Measurements from ENCODE around the gene NMT2.
A peak's percentile ranks its signal among the peaks of the same experiment; 100 is the strongest.

DNA sequence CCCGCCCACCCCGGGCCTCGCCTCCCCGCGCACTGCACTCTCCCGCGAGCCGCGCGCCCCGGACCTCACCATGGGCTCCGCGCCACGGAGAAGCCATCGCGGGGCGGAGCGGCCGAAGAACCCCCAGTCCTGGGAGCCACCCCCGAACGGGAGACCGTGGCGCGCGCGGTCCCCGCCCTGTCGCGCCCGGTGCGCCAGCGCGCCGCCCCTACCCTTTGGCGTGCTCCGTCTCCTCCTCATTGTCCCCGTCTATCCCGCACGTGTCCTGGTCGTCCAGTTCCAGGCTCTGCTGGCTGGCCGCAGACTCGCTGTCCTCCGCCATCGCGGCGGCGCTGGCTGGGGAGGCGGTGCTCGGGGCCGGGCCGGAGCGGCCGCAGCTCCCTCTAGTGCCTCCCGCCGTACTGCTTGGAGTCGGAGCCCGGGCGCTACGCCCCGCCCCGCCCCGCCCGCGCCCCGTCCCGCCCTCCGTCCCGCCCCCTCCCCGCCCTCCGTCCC, at the start of gene NMT2:
- TF ChIP-seq, protein P1, sequence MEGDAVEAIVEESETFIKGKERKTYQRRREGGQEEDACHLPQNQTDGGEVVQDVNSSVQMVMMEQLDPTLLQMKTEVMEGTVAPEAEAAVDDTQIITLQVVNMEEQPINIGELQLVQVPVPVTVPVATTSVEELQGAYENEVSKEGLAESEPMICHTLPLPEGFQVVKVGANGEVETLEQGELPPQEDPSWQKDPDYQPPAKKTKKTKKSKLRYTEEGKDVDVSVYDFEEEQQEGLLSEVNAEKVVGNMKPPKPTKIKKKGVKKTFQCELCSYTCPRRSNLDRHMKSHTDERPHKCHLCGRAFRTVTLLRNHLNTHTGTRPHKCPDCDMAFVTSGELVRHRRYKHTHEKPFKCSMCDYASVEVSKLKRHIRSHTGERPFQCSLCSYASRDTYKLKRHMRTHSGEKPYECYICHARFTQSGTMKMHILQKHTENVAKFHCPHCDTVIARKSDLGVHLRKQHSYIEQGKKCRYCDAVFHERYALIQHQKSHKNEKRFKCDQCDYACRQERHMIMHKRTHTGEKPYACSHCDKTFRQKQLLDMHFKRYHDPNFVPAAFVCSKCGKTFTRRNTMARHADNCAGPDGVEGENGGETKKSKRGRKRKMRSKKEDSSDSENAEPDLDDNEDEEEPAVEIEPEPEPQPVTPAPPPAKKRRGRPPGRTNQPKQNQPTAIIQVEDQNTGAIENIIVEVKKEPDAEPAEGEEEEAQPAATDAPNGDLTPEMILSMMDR (IDR thresholded peaks at IDR 0.05): peak in 3 of 4 experiments; percentile 45 to 57 (median 49)
- TF ChIP-seq EP300 (IDR thresholded peaks at IDR 0.05): no peak
